ENCODE measurements around the gene PRKRIP1.
A peak's percentile ranks its signal among the peaks of the same experiment; 100 is the strongest.

DNA sequence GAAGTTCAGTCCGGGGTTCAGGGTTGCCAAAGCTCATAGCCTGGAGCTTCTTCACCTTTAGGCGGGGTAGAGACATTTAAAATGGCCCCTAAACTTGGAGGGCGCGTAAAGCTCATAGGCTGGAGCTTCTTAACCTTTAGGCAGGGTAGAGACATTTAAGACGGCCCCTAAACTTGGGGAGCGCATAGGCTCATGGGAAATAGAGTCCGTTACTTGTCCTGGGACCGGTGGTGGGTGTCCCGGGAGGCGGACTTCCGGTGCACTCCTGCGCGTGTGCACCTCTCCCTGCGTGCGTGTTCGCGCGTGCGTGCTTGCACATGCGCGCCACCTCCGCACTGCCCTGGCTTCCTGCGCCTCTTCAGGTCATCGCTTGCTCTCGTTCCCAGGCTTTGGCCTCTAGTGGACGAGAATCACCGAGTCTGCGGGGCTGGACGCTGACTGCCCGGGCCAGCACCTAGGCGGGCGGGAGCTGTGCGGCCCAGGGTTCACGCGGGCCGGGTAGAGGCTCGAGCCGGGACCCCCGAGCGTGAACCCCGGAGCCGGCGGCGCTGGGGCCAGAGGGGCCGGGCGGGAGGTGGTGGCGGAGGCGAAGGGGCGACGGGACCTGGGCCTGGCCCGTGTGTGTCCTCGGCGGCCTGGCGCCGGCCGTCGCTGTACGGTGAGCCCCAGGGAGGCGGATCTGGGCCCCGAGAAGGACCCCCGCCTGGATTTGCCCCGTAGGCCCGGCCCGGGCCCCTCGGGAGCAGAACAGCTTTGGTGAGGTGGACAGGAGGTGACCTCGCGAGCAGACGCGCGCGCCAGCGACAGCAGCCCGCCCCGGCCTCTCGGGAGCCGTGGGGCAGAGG is 32.4 kb upstream of the PRKRIP1 start:
- TF ChIP-seq, protein P1, sequence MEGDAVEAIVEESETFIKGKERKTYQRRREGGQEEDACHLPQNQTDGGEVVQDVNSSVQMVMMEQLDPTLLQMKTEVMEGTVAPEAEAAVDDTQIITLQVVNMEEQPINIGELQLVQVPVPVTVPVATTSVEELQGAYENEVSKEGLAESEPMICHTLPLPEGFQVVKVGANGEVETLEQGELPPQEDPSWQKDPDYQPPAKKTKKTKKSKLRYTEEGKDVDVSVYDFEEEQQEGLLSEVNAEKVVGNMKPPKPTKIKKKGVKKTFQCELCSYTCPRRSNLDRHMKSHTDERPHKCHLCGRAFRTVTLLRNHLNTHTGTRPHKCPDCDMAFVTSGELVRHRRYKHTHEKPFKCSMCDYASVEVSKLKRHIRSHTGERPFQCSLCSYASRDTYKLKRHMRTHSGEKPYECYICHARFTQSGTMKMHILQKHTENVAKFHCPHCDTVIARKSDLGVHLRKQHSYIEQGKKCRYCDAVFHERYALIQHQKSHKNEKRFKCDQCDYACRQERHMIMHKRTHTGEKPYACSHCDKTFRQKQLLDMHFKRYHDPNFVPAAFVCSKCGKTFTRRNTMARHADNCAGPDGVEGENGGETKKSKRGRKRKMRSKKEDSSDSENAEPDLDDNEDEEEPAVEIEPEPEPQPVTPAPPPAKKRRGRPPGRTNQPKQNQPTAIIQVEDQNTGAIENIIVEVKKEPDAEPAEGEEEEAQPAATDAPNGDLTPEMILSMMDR (IDR thresholded peaks at IDR 0.05) = peak in 4 of 6 experiments; percentile 4 to 61 (median 34)
- TF ChIP-seq POLR2AphosphoS5 (IDR thresholded peaks at IDR 0.05) = peak; percentile 88 to 95
- peak in 3 of 4 donors; percentile 50 to 79 (median 57) for TF ChIP-seq POLR2A (IDR thresholded peaks at IDR 0.05)
